ENCODE results near the gene IL17RB.

Gene IL17RB

DNA sequence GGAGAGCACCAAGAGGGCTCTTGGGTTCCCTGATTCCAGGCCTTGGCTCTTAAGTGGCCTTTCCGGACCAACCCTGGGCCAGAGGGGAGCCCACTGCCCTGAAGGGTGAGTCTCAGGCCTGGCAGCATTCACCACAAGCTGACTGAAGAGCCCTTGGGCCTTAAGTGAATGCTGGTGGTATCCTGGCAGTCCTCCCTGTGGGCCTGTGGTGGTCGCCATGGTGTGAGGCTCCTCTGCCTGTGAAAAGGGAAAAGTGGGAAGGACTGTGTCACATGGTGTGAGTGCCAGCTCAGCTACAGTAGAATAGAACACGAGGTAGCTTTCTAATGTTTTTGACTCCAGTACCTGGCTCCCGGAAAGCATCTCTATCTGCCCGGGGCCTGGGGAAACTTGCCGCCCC lies 15.4 kb upstream of the IL17RB start:
- no peak for DNase-seq (ENCODE audit: low spot score)

DNA sequence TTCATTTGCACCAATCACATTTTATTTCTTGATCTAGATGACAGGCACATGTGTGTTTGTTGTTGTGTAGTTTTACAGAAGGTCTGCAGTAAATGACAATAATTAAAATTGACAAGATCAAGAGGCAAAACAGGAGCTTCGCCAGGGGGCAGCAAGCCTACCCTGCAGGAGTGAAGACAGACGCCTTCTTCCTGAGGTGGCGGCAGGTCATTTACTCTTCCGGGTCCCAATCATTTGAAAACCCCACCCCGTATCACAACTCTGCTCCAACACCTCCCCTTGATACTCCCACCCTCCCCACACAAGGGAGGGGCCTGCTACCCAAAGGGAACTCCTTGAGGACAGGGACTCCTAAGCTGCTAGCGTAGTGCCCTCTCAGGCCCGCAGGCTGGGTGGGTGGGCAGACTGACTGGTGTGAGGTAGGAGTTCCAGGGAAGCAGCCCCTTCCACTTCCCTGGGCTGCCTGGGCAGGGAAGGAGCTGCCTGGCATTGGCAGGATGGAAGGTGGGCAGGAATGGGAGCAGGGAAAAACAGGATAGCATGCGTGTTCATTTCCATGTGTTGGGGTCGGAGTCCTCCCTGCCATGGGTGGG lies 13.2 kb upstream of the IL17RB start:
- DNase-seq (ENCODE audit: low spot score) = no peak

DNA sequence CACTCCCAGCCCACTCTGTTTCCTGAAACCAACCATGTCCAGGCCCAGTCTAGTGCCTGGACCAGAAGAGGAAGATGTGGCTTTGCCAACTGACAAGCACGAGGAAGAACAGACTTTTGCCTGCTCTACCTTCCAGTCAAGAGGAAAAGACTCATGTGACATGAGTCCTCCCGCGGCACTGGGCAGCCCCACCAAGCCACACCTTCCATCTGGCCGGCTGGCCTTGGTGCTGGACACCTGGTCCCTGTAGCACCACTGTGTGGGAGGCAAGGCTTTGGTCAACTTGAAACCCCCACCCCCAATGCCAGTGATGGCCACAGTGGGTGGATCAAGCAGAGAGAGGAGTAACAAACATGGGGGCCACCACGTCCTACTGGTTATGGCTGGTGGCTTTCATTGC lies 12.7 kb upstream of the IL17RB start:
- no peak for DNase-seq (ENCODE audit: low spot score)

DNA sequence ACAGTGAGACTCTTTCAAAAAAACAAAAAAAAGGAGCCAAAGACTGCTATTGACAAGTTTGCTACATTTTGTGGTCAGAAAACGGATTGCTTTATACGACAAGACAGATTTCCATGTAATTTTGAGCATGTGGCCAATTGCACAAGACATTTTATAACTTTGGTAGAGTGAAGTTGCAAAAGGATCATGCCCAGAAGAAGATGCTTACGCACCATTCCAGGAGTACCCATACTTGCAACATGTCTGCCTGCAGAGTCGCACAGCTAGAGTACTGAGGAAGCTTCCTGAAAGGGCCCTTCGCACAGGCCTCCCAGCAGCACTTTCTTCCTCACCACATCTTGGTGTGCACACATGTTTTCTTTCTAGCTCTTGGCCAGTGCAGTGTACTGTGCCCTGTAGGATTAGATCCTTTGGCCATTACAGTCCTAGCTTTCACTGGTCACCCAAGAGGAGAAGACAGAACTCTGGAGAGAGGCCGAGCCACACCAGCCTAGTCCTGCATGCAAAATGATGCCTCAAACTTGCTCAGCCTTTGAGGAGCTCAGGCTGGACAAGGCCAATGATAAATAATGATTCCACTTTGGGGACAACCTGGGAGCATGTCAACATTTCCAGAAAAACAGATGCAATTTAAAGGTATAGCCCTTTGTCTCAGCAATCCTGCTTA lies 11.8 kb upstream of the IL17RB start:
- DNase-seq (ENCODE audit: low spot score) = no peak

DNA sequence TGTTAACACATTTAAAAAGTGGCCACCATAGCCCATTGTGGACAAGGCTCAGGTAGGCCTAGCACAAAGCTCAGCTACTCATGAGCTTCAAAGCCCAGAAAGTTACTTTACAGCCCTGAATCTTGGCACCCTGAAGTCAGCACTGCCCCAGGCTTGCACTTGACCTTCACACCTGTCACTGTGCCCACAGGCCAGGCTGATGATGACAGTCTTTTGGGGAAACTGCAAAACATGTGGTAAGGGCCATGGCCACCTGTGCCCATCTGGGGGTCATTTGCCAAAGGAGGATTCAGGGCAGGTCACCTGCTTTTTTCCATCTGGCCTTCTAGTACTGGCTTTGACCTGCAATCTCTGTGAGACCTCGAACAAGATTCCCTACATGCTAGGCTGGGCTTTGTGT lies 11.1 kb upstream of the IL17RB start:
- DNase-seq (ENCODE audit: low spot score) = no peak

DNA sequence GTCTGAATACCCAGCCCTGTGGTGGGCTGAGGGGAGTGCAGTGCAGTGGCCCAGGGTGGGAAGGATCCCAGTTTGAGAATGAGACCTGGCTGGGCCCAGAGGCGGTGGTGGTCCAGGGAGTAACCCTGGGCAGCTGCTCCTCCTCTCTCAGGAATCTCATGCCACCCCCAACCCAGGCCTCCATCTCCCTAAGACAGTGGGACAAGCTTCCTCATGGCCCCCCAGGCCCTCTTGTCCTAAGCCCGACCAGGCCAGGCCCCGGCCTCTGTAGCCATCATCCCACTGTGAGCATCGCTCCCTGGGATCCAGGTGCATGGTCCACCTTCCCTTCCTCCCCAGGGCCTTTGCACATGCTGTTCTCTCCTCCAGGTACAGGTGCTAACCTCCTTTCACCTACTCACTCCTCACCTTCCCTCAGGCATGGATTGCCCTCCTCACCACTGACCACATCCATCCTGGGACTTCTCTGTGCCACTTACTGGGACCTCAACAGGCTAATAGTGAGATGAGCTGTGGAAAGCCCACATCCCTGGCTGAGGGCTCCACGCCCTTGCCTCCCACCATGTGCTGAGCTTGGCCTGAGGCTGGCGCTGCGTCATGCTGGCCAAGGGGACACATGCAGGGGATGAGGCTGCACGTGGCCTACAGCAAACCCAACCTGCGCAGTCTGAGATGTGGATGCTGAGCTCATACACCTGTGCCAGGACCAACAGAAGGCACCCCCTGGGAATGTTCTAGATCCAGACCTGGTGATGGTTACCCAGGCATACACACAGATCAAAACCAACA lies 10.1 kb upstream of the IL17RB start:
- DNase-seq (ENCODE audit: low spot score) = no peak

DNA sequence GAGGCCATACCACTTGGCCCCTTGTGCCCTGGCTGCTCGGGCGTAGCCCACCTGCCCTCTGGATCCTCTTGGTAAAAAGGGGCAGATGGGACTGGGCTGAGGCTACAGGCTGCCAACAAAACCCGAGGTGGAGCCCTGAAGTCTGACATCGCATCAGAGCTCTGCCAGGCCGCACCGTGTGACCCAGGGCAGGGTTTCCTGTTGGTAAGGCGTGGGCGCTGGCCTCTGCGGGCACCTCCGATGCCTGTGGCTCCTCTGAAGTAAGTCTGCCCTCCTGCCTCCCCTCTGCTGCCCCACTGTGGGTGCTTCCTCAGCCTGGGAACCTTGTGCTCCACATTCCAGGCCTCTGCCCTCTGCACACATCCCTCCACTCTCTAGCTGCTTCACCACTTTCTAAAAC lies 9.0 kb upstream of the IL17RB start:
- DNase-seq (ENCODE audit: low spot score) = no peak

DNA sequence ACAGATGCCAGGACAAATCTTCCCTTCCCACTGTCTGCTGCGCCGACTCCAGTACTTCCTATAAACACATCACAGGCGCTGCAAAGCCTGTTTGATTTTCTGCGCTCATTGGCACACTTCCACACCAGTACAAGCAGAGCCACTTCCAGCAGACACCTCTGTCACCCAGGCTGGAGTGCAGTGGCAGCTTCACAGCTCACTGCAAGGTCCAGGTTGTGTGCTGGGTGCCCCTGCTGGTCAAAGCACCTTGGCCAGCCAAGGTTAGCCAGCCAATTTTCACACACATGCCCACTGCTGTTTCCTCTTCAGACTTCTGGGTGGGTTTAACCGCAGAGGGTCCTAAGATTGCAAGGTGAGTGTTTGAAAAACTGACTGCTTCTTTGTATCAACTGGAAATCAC lies 5.1 kb upstream of the IL17RB start:
- DNase-seq (ENCODE audit: low spot score) = no peak

DNA sequence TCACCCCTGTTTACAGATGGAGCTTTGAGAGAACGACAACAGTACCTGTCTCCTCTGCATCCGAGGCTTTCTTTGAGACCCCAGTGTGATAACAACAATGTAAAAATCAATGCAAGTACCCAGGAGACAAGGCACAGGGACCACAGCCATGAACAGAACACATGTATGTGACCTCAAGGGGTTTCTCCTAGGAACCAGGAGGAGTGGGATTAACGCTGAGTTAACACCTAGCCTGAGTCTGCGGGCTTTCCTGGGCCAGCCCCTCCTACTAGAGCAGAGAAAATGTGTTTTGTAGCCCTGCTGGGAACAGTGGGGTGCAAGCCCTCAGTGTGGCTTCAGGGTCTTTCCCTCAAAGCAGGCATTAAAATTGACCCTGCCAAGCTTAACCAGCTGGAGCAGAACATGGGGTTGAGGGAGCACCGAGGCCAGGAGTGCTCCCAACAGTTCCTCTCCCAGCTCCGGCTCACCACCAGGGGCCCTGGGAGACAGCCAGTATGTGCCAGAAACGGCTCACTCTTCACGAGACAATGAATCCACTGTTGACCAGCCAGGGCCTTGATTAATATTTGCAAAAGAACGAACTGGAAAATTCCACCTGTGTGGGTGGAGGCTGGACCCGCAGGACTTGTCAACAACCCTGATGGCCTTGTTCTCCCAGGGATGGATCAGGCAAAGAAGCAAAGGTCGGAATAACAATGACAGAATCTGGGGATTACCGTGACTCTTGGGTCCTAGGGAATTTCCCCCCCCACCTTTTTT lies 3.8 kb upstream of the IL17RB start:
- no peak for DNase-seq (ENCODE audit: low spot score)

DNA sequence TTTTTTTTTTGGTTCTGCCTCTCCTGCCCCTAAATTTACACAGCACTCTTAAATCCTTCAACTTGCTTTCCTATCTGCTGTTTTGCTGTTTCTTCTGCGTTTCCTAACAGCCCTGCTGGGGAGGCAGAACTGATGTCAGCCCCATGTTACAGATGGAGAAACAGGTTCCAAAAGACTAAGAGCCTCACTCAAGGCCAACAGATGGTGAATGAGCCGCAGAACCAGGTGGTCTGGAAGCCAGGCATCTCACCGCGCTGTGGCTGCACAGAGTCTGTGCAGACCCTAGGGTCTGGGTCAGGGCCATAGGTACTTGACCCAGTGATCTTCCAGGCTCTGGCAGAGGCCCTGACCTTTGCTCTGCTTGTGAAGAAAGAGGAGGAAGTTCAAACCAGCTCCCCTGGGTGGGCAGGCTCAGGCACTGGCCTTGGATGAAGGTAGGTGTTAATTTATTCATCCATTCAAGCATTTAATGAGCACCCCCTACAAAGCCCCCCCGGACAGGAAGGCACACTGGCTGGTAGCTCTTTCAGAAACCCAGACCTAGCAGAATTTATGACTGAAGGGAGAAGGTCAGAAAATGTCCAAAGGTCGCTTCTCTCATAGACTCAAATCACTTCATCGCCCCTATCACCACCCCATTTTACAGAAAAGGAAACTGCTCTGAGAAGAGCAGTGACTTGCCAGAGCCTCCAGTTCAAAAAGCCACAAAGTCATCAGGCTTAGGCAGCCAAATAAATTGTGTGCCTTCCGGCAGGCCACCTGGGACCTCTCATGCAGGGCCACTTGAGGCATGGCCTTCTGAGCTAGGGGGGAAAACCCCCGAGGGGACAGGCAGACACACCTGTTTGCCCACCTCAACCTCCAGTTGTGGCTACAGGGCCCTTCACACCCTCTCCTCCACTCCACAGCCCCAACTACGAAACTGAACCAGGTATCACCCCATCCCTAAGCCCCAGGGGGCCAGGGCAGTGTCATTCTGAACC lies 2.9 kb upstream of the IL17RB start:
- DNase-seq (ENCODE audit: low spot score) = no peak

DNA sequence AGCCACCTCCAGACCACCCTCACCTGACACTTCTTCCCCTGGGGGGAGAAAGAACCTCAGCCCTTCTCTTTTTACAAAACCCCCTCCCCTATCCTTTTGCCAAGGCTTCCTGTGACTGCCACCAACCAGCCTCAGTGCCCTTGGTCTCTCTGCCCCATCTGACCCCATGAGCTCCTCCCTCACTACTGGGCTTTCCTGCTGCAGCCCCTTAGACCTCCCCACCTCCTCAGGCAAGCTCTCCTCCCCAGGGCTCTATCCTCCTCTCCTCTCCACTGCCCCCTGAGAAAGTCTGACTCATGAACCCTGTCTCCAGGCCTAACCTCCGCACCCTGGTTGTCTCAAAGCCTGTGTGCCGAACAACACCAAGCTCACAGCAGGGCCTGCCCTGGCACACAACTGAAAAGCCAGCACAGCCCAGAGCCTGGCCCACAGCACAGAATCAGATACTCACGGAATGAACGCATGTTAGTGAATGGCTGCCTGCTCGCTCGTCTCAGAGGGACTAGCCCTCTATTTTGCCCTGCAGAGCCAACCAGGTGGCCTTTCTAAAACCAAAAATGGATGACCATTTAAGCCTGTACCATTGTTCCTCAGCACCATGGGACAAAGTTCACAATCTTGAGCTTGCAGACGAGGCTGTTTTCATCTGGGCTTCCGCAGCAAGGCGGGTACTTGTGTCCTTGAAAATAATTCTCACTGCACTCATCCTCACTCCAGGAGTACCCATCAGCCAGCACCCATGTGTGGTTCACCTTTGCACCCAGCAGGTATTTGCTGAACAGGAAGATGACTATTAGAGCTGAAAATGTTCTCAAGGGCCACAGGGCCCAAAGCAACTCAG lies 1.9 kb upstream of the IL17RB start:
- DNase-seq (ENCODE audit: low spot score) = no peak

DNA sequence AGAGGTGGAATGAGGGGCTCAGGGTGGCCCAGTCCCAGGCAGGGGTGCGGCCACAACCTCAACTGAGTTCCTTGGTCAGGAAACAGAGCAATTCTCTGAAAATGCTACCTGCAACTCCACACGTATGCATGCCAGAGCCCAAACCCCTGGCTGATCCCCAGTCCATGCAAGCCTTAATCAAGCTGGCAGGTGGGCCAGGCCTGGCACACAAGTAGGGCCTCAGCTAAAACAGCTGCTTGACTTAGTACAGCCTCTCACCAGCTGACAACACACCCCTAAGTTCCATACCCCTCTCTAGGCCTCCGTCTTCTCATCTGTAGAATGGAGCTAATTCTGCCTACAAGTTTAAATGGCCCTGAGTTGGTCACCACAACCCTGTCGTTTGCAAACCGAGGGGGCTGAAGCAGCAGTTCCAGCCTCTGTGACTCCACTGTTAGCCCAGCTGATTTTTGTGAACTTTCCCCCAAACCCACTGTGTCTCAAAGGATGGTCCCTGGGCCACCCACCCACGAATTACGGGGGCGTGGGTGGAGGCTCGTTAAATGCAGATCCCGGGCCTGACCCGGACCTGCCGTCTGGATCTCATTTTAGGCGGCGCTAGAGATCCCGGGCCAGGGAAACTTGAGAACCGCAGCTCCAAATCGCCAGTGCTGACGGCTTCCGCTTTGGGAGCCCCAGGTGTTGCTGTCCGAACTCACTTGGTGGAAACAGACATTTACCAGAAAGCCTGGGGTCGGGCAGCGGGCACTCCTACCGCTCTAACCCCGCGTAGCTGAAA lies 1.1 kb upstream of the IL17RB start:
- DNase-seq (ENCODE audit: low spot score) = no peak

DNA sequence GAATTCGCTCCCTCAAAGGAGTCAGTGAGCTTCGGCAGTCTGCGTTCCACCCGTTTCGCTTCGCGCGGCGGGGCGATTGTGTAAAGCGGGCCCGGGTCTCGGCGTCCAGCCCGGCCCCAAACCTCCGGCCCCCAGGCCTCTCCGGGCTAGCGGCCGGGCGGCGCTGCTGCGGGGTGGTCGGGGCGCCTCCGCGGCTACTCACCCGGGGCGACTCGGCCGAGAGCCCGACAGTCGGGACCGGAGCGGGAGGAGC lies 561 bp upstream of the IL17RB start:
- DNase-seq (ENCODE audit: low spot score) = no peak

DNA sequence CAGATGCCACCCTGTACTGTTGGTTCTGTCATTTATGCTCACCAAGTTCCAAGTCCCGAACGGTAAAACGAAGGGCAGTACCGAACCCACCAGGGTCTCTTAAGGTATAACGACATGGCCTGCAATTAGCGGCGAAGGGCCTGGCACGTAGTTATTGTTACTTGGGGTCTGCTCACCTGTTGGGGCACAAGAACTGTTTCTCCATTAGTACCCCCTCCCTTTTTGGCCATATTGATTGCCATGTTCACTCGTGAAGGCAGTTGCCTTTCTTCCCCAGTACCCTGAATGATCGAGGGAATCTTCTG lies 435 bp downstream of the IL17RB start:
- DNase-seq (ENCODE audit: low spot score) = no peak

DNA sequence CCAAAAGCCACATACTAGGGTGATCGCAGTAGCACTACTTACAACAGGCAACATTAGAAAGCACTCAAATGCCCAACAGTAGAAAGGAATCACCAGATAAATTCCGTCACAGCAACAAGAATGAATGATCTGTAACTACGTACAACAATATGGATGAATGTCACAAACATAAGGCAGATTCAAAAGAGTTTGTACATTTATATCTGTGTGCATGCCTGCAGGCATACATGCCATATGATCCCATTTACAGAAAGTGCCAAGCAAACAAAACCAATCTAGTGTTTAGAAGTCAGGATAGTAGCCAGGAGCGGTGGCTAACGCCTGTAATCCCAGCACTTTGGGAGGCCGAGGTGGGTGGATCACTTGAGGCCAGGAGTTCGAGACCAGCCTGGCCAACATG lies 3.5 kb downstream of the IL17RB start:
- DNase-seq (ENCODE audit: low spot score) = no peak

DNA sequence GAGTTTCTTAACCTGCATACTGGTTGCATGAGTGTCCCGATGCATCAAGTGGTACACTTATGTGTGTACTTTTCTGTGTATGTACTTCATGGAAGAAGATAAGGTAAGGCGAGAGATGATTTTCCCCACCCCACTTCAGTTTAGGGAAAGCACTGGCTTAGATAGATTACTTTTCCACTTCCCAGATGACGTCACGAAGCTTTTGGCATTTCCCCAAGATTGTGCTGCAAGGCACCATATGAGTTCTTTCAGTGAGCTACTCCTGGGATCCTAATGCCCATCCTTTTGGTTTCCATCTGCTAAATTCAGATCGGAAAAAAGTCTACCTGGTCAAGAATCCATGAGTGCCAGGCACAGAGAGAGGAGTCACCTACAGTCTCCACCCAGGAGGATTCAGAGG lies 4.5 kb downstream of the IL17RB start:
- no peak for DNase-seq (ENCODE audit: low spot score)

DNA sequence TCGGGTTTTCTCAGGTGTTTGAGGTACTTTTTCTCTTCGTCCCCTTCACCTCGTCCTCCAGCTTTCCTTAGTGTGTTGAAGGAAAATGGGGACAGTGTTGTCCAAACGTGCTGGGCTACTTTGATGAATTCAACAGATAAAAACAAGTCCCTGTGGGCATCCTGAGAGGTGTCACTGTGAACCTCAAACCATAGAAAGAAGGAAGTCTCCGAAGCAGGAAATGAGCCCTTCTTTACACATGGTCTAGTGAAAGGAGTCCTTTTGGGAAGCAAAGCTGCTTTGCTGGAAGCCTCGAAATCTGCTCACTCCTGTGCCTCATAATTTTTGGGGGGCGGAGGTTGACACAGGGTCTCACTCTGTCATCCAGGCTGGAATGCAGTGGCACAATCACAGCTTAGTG lies 10.6 kb downstream of the IL17RB start:
- no peak for DNase-seq (ENCODE audit: low spot score)

DNA sequence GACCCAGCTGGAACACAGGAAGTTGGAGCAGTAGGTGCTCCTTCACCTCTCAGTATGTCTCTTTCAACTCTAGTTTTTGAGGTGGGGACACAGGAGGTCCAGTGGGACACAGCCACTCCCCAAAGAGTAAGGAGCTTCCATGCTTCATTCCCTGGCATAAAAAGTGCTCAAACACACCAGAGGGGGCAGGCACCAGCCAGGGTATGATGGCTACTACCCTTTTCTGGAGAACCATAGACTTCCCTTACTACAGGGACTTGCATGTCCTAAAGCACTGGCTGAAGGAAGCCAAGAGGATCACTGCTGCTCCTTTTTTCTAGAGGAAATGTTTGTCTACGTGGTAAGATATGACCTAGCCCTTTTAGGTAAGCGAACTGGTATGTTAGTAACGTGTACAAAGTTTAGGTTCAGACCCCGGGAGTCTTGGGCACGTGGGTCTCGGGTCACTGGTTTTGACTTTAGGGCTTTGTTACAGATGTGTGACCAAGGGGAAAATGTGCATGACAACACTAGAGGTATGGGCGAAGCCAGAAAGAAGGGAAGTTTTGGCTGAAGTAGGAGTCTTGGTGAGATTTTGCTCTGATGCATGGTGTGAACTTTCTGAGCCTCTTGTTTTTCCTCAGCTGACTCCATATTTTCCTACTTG lies 11.9 kb downstream of the IL17RB start:
- DNase-seq (ENCODE audit: low spot score) = no peak

DNA sequence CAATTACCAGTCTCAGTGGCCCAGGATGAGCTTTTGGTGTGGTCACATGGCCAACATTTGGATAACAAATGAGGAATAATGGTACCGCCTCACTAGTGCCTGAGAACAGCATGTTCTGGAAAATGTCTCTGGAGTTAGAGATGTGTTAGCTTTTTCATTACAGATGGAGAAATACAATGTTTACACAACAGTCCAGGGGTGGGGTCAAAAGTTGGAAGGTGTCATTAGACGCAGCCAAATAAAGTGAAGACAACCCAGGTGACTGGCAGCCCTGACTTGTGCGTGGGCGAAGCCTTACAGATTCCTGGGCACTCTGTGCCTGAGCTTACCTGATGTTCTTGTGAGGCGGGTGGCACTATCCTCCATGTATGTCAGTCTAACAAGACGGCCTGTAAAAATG lies 12.8 kb downstream of the IL17RB start:
- no peak for DNase-seq (ENCODE audit: low spot score)

DNA sequence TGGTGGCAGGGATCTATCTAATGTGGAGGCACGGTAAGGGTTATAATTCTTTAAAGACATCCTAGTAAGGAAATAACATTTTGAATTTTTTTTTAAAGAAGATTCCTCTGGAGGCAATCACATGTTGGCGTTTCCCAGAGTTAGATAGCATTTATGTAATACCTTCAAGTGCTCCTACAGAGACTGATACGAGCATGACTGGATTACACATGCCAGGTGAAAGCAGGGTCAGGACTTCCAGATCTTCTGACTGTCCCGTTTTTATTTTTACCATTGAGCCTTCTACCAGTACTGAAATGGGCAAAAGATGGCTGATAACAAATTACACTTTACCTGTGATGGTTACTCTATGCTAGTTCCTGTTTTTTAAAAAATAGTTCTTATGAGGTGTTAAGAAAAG lies 13.8 kb downstream of the IL17RB start:
- no peak for DNase-seq (ENCODE audit: low spot score)

Data from CD4-positive, alpha-beta T cell treated with Interleukin-15 for 4 hours (primary cell).